IPS-NIHi11 (cell line): ENCODE results near the gene ZNF681.
"Not testable (repeated sequence)": the region's sequence is repeated elsewhere in the genome, so short reads cannot be mapped to it uniquely, and the experiment has no call there.

ENCODE experiments used
- DNase-seq: peaks from one replicate; pipeline ENCODE4 v3.0.0; 2012; ENCODE audit warnings: mixed read lengths, low spot score

The ZNF681 gene

GRCh38 chr19:23692937-23693336 lies 65.8 kb downstream of the ZNF681 start:
- not testable (repeated sequence) for DNase-seq
